SH-SY5Y (cell line): Measurements from ENCODE around the gene DAW1.

Experiments used
- GATA2 ChIP-seq: IDR thresholded peaks from 2 replicates; pipeline ENCODE4 v1.6.1; 2011; ENCODE audit warnings: mild to moderate bottlenecking, low read depth, low read length
- GATA3 ChIP-seq: IDR thresholded peaks from 2 replicates; pipeline ENCODE4 v1.6.1; 2011; ENCODE audit warnings: low read depth, mild to moderate bottlenecking, low read length, moderate library complexity

DNA sequence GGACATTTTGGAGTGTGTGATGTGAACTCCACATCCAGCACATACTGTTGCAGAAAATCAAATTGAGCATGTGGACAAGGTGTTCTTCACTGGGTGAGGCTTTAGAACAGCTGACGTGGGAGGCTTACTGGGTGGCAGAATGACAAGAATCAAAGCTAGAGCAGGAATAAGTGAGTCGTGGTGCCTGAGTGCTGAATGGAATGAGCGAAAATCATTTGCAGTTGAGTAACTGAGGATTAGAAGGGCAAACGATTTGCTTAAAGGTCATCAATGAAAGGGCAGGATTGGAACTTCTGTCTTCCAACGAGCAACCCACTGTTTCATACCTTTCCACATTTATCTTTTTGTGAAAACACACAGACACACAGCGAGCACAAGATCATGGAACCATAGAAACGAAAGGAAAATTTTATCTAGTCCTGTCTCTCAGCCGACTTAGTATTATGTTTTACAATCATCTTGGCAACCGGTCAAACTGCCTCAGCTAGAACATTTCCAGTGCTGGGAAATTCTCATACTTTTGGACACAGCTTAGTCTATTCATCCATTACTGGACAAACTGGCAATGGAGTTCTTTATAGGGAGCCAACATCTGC lies 7.2 kb upstream of the DAW1 start:
- no peak for TF ChIP-seq GATA3
- TF ChIP-seq GATA2, result no peak
